DMS153 treated with DMSO at 0.1 percent for 48 hours (cell line): Measurements from ENCODE around the gene MEIS1.

Experiments used
- DNase-seq: peaks from one replicate; lab custom pipeline; 2025; ENCODE audit not compliant: unreplicated experiment; lab: John Stamatoyannopoulos, UW

MEIS1 gene

GRCh38 chr2:66506265-66506664 lies 71.3 kb downstream of the MEIS1 start:
- no peak for DNase-seq

DNA sequence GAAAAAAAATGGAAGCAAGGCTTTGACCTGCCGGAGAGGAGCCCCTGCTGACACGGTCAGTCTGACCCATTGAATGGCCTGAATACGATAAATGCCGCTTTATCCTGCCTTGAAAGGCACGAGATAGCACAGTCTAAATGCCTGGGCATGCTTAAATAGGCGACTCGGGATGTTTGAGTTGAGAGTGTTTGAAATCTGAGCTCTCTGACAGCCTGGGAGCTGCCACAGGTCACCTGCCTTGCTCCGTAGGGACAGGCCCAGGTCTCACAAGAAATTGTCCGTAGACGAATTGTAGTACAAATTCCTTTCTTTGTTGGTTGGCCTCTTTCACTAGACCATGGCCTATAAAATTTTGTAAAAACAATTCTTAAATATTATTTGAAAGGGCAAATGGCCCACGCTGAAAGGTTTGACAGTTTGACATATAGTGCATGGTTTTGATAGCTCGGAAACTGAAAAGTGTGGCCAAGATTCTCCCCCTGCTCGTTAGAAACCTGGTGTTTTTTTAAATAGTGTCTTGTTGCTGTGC lies 72.8 kb downstream of the MEIS1 start:
- peak; percentile 15 for DNase-seq

DNA sequence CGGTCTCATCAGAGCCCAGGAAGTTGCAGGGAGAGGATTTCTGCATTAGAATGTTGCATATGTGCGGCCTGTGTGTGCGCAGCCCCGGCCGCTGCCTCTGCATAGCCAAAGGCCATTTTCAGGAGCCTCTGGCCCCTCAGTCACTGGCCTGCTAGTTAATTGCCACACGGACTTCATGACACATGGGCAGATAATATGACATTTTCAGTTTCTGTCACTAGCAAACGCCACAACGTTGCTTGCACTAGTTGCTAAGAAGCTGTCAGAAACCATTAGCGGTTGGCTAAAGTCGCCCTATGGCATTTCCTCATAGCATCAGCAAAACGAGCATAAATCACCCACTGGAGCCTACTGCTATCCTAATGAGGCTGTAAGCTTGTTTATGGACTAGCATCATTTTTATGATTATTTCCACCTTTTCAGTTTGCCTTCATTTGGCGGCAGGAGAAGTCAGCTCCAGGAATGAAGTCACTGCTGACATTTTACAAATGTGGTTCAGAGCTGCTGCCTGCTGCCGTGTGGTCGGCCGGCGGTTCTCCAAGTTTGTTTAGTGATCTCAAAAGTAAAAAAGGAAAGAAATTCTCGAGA lies 73.7 kb downstream of the MEIS1 start:
- DNase-seq = no peak

DNA sequence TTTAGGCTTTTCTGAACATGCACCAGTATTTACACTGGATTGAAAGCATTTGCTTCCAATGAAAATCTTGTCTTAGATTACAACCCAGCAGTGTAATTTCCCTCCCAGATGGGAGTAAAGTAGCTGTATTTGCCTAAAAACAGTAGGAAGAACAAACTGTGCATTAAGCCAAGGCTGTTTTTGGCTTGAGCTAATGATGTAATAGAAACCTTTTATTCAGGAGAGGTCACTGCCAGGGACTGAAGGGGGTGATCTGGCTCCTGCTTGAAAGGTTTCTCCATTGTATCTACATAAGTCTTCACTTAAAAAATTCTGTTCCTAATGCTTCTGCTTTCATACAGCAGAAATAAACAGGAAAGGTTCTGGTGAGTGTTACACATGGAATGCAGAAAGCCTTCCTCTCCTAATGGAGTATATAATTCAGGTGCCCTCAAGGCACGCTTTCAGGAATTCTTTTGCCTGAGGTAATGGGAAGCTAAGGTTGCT lies 74.4 kb downstream of the MEIS1 start:
- DNase-seq = no peak

GRCh38 chr2:66512626-66513025 lies 77.7 kb downstream of the MEIS1 start:
- DNase-seq = no peak

- DNase-seq = no peak
Measured at GRCh38 chr2:66515743-66516142, 80.8 kb downstream of the MEIS1 start.

DNA sequence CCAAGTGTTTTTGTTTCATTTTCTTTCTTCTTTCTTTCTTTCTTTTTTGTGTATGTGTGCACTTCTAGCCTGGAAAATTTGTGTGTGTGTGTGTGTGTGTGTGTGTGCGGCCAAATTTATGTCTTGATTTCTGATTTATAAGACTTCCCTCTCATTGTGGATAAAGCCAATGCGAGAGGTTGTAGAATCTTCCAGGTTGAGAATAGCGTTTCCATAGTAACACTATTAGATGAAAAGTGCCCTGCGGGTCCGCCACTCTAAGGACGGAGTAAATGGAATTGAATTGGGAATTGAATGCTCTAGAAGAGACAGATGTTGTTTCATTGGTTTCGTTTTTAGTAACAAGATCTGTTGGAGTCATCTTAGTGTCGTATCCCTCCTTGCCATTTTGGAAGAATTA lies 81.6 kb downstream of the MEIS1 start:
- DNase-seq = no peak

DNA sequence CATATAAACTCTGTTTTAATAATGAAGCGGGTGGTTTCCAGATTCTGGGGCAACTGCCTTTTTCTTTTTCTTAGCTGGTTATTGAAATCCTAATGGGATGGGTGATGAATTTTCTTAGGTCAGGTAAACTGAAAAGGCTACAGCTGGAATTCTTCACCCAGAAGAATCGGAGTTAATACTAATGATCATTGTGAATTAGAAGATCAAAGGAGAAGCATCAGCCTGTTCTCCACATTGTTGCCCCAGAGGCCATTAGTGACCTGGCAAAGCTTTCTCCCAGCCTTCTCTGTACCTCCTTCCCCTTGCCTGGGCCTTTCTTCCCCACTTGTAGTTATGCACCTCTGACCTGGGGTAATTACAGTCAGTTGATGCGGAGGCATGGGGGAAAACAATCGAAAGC lies 82.8 kb downstream of the MEIS1 start:
- no peak for DNase-seq

DNA sequence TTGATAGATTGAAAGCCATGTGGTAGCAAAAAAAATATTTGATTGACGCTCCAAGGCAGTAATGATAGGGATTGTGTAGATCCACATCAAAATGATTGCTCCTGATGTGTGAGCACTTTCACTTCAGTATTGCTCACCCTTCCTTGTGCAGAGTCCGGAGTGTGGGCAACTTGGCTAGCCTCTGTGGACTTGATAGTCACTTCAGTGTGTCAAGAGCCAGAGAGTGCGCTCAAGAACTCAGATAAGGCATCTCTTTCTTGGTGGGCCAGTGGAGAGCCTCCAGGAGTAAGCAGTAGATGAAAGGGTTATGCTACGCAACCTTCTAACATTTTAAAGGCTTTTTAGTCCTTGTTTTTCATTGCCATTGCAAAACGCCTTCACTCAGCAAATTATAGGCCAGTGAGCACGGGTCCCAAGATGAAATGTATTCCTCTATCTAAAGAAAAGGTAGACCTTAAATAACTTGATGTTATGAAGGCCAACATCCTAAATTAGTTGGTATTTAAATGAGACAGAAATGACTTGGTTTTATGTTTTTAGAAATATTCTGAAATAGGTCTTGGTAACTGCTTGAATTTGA lies 84.4 kb downstream of the MEIS1 start:
- no peak for DNase-seq

GRCh38 chr2:66521291-66521922 lies 86.5 kb downstream of the MEIS1 start:
- DNase-seq = no peak

GRCh38 chr2:66522611-66523376 lies 87.9 kb downstream of the MEIS1 start:
- DNase-seq = no peak

DNA sequence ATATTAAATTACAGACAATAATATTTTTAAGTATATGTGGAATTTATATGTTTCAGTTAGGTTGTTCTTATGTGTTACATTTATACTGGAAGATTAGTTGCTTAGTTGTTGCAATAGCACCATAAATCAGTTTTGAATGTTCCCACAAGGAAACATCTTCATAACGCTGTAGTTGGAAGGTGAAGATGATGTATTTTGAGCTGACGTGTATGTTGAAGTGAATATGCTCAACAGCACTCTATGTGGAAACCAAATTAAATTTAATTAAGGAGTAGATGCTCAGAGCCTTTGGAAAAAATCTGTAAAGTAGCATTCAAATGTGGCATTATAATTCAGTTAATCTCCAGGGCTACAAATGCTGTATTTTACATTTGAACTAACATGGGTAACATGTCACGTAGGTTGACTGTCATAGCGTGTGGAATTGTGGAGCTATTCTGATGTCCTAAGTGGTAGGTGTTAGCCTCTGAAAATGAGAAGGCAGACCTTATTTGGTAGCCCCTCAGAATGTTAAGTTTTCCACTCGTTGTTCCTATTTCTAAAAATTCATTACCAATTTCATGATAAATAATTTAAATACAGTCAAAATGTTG lies 88.5 kb downstream of the MEIS1 start:
- DNase-seq = no peak

GRCh38 chr2:66523990-66524389 lies 89.1 kb downstream of the MEIS1 start:
- DNase-seq = no peak

GRCh38 chr2:66525606-66526005 lies 90.7 kb downstream of the MEIS1 start:
- DNase-seq = no peak

GRCh38 chr2:66526180-66526579 lies 91.3 kb downstream of the MEIS1 start:
- no peak for DNase-seq

DNA sequence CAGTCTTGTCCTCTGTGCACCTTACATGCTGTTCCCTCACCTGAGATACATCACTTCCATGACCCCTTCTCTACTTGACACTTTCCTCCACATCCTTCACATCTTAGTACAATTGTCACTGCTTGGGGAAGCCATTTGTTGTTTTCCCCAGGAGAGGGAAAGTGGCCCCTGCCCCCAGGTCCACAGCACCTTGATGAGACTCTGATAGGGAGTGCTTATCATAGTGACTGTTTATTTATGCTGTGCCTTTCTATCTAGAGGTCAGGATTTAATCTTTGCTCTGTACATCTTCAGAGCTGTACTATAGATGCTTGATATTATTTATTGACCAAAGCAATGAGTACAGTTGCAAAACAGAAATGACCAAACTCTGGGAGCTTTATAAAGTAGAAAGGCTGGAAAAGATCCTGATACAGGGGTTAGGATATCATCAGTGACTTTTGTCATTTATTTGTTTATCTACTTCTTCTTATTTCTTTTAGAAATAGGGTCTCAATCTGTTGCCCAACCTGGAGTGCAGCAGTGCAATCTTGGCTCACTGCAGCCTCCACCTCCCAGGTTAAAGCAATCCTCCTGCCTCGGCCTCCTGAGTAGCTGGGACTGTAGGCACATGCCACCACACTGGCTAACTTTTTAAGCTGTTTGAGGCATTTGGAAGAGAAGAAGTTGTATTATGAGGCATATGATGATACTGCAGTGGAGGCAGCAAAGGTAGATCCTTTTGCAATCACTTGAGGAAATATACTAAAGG lies 94.2 kb downstream of the MEIS1 start:
- no peak for DNase-seq

GRCh38 chr2:66530651-66531050 lies 95.7 kb downstream of the MEIS1 start:
- no peak for DNase-seq

- no peak for DNase-seq
Measured at GRCh38 chr2:66531155-66531554, 96.2 kb downstream of the MEIS1 start.

- no peak for DNase-seq
Measured at GRCh38 chr2:66531567-66531966, 96.6 kb downstream of the MEIS1 start.
